Testis (tissue), 2 donors: ENCODE results near the gene NKAIN2.

Experiments used
- CTCF ChIP-seq, 3 experiments: fragments of 450-650 bp in 2 of 3; fragments of 200-600 bp in 1 of 3; sonication (generic) in 1 of 3; IDR thresholded peaks; one replicate each; pipeline ENCODE4 v1.5.1; 2016 to 2019; ENCODE audit warnings: antibody characterized with exemption in 3 of 3, mild to moderate bottlenecking in 2 of 3, moderate library complexity in 1 of 3
- POLR2A ChIP-seq: fragments of 450-650 bp; IDR thresholded peaks from one replicate; pipeline ENCODE4 v1.6.1; 2017; ENCODE audit warnings: antibody characterized with exemption, mild to moderate bottlenecking, moderate library complexity

- TF ChIP-seq CTCF (IDR thresholded peaks at IDR 0.05) (no peak), POLR2A (no peak)
Observed at GRCh38 chr6:124659427-124659826, 855.8 kb downstream of the NKAIN2 start.
